IMR-90 (cell line): ENCODE data around the gene FNDC1.

Experiments
- POLR2A ChIP-seq: IDR thresholded peaks from 2 replicates; pipeline ENCODE4 v1.6.1; 2012; ENCODE audit warnings: mild to moderate bottlenecking, low read depth, low read length
- RFX5 ChIP-seq: IDR thresholded peaks from 2 replicates; pipeline ENCODE4 v1.8.0; 2012; ENCODE audit warnings: low read depth, mild to moderate bottlenecking, low read length, moderate library complexity
- TF ChIP-seq, protein P1 (sequence below): fragments of 150-350 bp; IDR thresholded peaks from 2 replicates; pipeline ENCODE4 v1.6.1; 2017; ENCODE audit warnings: mild to moderate bottlenecking, antibody characterized with exemption, low read length, low read depth
- TF ChIP-seq, protein P2 (sequence below): conservative IDR thresholded peaks from 2 replicates; pipeline ENCODE4 v1.5.1; 2012; ENCODE audit warnings: mild to moderate bottlenecking, low read depth, low read length, improper control_type of control experiment

DNA sequence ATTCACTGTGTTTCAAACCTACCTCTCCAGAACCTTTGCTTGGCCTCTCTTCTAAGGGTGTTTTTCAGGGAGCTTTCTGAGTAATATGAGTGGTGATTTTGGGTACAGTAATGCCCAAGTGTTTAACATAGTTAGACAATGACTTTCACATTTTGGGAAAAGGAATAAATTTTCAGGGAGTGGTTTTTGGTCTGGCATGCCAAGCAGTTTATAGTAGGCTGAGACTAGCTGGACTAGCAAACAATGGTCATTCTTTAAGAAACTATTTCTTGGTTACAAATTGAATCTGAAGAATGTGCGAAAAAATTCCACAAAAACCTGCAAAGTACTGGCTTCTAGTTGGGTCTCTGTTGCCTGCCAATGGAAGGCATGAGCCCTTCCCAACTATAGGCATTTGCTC is 15.4 kb downstream of the FNDC1 start:
- TF ChIP-seq, protein P1, sequence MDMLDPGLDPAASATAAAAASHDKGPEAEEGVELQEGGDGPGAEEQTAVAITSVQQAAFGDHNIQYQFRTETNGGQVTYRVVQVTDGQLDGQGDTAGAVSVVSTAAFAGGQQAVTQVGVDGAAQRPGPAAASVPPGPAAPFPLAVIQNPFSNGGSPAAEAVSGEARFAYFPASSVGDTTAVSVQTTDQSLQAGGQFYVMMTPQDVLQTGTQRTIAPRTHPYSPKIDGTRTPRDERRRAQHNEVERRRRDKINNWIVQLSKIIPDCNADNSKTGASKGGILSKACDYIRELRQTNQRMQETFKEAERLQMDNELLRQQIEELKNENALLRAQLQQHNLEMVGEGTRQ: no peak
- TF ChIP-seq POLR2A: no peak
- TF ChIP-seq, protein P2, sequence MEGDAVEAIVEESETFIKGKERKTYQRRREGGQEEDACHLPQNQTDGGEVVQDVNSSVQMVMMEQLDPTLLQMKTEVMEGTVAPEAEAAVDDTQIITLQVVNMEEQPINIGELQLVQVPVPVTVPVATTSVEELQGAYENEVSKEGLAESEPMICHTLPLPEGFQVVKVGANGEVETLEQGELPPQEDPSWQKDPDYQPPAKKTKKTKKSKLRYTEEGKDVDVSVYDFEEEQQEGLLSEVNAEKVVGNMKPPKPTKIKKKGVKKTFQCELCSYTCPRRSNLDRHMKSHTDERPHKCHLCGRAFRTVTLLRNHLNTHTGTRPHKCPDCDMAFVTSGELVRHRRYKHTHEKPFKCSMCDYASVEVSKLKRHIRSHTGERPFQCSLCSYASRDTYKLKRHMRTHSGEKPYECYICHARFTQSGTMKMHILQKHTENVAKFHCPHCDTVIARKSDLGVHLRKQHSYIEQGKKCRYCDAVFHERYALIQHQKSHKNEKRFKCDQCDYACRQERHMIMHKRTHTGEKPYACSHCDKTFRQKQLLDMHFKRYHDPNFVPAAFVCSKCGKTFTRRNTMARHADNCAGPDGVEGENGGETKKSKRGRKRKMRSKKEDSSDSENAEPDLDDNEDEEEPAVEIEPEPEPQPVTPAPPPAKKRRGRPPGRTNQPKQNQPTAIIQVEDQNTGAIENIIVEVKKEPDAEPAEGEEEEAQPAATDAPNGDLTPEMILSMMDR: no peak
- TF ChIP-seq RFX5: no peak
